ENCODE results near the gene KCTD15.
A peak's percentile ranks its signal among the peaks of the same experiment; 100 is the strongest.

Gene KCTD15

DNA sequence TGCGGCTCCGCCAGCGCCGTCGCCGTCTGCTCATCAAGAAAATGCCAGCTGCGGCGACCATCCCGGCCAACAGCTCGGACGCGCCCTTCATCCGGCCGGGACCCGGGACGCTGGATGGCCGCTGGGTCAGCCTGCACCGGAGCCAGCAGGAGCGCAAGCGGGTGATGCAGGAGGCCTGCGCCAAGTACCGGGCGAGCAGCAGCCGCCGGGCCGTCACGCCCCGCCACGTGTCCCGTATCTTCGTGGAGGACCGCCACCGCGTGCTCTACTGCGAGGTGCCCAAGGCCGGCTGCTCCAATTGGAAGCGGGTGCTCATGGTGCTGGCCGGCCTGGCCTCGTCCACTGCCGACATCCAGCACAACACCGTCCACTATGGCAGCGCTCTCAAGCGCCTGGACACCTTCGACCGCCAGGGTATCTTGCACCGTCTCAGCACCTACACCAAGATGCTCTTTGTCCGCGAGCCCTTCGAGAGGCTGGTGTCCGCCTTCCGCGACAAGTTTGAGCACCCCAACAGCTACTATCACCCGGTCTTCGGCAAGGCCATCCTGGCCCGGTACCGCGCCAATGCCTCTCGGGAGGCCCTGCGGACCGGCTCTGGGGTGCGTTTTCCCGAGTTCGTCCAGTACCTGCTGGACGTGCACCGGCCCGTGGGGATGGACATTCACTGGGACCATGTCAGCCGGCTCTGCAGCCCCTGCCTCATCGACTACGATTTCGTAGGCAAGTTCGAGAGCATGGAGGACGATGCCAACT is 24.4 kb upstream of the KCTD15 start:
- DNase-seq: no peak

DNA sequence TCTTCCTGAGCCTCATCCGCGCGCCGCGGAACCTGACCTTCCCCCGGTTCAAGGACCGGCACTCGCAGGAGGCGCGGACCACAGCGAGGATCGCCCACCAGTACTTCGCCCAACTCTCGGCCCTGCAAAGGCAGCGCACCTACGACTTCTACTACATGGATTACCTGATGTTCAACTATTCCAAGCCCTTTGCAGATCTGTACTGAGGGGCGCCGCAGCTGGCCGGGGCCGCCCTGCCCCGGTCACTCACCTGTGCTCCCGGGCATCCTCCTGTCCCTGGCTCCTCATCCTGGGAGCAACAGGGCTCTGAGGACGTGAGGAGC is 23.9 kb upstream of the KCTD15 start:
- no peak for DNase-seq

DNA sequence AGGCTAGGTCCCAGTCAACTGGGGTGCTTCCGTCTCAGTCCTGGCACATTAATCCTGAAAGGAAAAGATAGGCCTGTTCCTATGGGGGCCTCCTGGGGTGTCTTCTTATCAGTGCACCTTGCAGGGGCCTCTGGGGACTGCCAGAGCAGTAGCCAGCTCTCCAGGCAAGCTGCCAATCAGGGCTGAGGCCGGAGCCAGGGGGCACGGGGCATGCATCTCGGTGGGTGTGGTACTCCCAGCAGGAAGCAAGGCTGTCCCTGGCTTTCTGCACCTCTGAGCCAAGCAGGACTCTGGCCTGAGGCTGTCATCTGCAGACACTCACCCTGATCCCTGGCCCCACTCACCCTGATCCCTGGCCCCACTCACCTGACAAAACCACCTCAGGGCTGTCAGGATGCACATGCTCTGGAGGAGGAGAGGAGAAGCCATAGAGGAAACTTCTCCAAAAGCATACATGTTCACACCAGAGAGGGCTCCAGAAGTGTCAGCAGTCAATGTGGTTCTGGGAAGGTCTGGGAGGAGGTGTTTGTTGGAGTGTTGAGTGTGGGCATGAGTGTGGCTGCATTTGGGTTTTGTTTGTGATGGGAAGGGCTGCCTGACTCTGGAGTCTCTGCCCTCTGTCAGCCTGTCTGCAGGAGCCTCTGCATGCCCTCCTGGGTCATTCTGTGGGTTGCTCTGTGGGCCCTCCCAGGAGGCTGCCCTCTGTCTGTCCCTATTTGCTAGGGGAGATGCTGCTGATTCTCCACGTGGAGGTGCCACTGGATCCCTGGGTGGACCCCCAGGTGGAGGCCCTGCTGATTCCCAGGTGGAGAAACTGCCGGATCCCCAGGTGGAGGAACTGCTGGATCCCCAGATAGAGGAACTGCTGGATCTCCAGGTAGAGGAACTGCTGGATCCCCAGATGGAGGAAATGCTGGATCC is 22.7 kb upstream of the KCTD15 start:
- no peak for DNase-seq

DNA sequence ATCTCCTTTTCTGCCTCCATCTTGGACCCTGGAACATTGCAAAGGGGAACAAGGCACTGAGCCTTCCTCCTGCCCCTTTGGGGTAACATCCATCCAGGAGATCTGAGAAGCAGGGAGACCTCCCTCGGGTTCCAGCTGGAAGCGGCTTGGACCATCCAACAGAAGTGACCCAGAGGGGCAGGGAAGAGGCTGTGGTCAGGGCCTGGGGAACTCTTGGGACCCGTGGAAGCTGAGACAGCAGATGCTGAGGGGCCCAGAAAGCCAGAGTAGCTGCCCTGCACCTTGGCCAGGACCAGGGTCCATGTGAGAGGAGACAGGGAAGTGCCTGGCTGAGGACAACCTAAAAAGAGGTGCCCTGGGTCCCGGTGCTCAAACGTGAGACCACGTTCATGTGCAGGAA is 21.9 kb upstream of the KCTD15 start:
- DNase-seq: no peak

DNA sequence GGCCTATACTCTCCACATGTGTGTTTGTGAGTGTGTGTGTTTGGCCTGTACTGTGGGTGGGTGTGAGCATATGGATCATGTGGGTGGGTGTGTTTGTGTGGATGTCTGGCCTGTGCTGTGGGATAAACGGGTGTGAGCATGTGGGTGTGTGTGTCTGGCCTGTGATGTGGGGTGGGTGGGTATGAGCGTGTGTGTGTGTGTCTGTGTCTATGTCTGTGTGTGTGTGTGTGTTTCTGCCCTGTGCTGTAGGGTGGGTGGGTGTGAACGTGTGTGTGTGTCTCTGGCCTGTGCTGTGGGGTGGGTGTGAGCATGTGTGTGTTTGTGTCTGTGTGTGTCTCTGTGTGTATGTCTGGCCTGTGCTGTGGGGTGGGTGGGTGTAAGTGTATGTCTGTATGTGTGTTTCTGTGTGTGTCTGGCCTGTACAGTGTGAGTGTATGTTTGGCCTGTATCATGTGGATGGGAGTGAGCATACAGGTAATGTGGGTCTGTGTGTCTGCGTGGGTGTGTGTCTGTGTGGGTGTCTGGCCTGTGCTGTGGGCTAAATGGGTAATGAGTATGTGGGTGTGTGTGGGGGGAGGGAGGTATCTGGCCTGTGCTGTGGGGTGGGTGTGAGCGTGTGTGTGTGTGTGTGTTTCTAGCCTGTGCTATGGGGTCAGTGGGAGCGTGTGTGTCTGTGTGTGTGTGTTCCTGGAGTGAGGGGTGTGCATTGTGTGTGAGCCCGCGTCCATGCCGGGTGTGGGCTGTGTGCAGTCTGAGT is 20.8 kb upstream of the KCTD15 start:
- no peak for DNase-seq

DNA sequence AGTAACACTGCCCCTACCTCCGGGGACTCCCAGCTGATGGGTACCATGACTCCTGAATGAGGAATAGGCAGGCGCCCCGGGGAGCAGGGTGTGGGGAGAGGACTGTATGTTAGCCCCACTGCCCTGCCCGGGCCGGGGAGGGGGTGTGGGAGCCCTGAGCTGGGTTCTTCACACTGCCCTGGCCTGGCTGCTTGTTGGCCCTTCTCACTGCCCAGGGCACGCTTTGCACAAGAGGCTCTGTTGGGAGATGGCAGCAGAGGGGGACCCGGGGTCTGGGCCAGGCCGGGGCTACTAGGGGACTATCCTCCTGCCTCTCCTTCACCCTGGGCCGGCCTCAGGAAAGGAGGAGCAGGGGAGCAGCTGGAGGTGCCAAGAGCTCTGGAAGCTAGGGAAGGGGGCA is 19.3 kb upstream of the KCTD15 start:
- no peak for DNase-seq

DNA sequence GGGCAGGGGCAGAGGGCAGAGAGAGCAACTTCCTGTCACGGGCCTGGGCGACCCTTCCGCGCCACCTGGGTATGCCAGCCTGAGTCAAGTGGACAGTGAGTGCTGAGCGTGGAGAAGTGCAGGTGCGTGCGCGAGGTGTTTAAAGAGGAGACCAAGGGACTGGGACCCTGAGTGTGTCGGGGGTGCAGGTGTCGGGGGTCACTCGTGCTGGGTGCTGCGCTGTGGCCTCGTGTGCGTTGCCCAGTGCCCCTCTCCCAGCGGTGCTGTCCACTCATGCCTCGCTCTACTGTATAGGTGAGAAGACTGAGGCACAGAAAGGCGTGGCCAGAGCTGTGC is 18.9 kb upstream of the KCTD15 start:
- DNase-seq: no peak

DNA sequence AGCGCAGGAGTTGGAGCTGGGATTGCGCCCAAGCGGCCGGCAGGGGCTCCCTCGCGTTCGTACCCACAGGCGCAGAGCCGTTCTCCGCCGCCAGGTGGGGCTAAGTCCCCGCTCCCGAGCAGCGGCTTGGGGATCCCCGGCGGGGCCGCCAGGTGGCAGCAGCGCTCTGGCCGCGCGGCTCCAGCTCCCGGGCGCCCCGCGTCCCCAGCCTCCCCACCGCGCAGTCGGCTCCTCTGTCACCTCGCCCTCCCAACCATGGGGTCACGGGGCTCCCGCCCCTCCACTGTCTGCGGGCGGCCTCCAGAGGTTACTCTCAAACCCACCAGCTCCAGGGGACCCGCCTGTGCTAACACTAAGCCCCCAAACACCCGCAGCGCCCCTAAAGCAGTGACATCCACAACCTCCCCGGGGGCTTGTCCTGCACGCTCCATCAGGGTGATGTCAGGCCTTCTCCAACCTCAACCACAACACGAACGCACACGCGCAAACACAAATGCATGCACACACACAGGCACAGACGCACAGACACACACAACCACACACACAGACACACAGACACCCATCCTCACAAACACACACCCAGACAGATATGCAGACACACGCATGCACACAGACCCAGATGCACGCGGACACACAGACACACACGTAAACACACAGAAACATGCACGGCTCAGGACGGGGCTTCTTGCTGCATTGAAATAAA is 18.4 kb upstream of the KCTD15 start:
- DNase-seq: peak; percentile 64

DNA sequence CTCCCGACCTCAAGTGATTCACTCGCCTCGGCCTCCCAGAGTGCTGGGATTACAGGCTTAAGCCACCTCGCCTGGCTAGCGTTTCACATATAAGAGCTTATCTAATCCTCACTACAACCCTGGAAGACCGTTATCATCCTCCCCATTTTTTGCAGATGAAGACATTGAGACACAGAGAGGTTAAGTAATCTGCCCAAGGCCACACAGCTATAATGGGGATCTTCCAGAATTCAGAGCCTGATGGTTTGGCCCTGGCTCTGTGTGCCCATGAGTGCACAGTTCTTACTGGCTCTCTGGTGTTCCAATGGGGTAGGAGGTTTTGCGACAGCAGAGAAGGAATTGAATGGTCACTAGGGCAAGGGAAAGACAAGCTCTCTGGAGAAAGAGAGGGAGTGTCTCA is 16.8 kb upstream of the KCTD15 start:
- no peak for DNase-seq

DNA sequence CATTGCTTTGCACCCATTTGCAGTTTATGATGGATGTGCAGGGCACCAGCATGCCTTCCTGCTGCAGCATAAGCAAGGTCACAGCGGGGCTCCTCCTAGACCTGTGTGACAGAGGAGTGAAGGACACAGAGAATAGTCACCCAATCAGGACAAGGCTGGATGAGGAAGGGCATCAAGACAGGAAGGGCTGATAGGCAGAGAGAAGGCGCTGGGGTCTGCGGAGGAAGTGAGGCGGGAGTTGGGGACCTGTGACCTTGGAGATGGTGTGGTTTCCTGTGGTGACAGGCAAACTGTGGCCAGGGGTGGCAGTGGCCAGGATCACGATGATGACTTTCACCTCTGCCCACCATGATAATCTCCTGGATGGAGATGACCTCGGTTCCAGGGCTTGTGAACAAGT is 16.4 kb upstream of the KCTD15 start:
- no peak for DNase-seq

DNA sequence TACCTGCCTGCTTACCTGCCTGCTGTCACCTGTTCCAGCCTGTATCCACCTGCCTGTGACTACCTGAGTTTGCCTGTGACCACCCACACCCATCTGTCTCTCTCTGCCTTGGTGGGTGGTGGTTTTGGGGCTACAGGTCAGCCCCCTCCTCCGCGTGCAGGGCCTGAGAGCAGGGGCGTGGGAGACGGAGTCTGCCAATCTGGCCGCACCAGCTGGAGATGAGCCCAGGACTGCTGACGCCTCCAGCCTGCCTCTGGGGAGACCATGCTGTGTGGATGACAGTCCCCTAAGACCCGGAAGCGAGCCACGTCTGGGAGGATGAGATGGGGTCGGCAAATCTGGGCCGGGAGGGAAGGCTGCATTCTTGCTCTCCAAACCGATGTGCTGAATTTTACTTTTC is 15.9 kb upstream of the KCTD15 start:
- DNase-seq: no peak

DNA sequence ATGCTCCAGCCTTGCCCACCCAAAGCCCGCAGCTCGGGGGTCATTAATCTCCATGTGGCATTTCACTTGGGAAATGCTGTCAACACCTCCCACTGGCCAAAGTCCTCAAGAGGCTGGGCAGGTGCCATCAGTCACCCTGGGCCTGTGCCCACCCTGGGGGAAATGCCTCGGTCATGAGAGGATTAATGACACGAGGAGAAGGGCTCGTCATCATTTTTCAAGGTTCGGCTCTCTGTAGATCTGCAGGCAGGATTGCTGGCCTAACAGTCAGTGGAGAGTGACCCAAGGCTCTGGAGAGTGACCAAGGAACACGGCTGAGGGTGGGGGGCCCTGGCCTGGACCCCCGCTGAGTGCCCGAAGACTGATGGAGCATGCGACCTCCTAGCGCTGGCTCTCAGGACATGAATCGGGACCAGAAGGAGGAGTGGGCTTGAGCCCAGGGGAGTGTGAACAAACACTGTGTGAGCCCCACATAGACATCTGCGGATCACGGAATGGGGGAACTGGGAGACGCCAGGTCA is 15.2 kb upstream of the KCTD15 start:
- DNase-seq: no peak

DNA sequence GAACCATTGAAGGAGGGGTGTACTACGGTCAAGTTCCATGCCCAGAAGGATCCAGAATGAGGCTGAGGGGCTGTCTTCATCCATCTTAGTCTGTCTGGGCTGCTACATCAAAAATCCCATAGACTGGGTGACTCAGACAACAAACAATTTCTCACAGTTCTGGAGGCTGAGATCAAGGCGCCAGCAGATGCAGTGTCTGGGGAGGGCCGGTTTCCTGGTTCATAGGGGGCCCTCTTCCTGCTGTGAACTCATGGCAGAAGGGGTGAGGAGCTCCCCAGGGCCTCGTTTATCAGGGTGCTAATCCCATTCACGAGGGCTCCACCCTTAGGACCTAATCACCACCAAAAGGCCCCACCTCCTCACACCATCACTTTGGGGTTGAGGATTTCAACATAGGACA is 14.7 kb upstream of the KCTD15 start:
- no peak for DNase-seq

DNA sequence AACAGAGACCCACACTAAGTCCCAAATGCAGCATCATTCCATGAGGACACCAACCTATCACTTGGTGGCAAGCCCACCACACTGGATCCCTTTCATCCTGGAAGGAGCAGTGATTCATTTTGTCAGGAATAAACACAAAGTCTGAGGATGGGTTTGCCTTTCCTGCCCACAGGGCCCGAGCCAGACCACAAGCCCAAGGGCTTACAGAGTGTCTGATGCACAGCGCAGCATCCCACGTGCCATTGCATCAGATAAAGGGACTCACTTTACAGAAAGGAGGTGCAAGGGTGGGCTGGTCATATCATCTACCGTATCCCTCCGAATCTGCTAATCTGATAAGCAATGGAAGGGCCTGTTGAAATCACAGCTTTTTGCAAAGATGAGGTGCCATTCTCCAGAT is 12.2 kb upstream of the KCTD15 start:
- no peak for DNase-seq

DNA sequence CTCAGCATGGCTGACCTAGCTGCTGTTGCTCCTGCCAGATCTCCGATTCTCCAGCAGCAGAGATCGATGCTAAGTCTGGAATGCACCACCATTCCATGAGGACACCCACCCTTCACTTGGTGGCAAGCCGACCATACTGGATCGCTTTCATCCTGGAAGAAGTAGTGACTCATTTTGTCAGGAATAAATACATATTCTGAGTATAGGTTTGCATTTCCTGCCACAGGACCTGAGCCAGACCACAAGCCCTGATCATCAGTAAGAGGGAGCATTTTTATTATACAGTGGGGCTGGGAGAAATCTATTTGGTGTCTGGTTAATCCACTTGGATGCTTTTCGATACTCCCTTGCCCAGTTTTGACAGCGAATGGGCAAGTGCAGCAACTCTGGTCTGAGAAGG is 10.9 kb upstream of the KCTD15 start:
- no peak for DNase-seq

DNA sequence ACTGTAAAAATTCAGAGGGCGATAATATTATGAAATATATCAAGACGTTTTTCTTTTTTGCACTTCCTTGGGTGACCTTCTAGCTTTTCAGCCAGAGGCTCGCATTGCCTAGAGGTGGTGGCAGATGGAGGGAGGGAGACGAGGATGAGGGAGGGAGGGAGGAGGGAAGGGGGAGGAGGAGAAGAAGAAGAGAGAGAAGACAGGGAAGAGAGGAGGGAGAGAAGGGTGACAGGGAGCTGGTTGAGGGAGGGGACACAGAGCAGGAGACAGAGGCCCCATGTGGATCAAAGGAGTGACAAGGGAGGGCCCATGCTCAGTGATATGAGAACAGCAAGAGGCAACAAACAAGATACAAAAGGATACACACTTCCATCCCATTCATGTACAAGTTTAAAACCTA is 8.0 kb upstream of the KCTD15 start:
- DNase-seq: no peak

DNA sequence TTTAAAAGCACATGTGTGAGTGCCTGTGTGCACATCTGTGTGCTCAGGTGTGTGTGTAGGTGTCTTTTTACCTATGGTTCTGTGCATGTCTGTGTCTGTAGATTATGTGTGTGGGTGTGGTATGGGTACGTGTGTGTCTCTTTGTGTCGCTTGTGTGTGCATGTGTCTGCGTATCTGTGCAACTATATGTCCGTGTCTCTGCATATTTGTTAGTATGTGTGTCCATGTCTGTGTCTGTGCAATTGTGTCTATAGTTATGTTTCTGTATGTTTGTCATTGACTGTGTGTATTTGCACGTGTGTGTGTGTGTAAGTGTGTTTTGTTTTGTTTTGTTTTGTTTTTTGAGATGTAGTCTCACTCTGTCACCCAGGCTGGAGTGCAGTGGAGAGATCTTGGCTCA is 7.3 kb upstream of the KCTD15 start:
- no peak for DNase-seq

DNA sequence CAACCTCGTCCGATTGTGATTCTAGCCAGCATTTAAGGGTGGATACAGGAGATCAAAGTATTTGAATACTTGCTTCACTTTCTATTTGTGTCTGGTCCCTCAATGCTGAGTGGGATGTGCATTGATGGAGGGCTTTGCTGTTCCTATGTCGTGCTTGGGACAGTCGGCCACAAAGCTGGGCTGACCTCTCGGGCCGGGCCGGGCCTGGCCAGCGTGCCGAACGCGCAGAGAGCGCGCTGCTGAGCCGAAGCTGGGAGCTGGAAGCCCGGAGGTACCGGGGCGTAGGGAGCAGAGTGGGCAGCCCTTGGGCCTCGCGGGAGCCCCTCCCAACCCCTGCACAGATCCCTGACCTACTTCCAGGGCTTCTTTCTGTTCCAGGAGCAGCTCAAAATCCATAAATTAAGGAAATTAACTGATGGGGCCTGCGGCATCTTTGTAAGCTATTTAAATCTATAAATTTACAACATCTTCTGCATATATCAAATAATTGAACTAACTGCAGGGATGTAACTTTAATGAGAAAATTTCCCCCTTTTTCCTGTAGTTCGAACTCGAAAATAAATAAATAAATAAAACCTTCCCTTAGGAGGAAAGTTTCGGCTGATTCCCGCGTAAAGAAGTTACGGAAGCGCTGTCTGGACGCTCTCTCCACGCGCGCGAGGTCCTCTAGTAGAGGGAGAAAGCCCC is 1.8 kb upstream of the KCTD15 start:
- no peak for DNase-seq

DNA sequence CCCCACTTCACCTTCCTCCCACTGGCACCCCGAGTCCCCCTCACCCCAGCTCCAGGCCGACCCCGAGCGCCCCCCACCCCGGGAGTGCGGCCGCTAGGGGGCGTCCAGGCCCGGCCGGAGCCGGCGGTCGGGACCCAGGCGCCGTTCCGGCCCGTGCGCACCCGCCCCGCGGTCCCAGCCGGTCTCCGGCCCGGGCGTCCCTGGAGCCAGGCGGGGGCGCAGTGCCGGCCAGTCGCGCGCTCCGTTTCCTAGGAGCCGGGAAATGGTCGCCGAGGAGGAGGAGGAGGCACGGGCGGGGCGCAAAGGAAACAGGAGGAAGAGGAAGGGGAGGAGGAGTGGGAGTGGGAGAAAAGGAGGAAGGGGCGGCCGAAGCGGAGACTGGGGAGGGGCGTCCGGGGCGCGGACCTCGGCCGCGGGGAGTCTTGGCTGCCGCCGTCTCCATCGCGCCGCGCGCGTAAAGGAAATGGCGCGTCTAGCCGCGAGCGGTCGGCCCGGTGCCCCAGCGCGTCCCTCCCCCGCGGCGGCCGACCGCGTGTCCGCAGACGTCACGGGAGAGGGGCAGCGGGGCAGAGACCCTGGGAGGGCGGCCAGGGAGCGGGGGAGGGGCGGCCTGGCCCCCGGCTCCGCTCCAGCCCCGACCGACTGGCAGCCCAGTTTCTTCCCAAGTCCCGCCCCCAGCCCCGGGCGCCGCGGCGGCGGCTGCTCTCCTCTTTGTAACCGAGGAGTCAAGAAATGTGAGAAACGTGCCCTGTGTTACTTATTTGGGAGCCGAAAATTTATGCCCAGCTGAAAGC is 1.1 kb upstream of the KCTD15 start:
- DNase-seq: peak; percentile 77

DNA sequence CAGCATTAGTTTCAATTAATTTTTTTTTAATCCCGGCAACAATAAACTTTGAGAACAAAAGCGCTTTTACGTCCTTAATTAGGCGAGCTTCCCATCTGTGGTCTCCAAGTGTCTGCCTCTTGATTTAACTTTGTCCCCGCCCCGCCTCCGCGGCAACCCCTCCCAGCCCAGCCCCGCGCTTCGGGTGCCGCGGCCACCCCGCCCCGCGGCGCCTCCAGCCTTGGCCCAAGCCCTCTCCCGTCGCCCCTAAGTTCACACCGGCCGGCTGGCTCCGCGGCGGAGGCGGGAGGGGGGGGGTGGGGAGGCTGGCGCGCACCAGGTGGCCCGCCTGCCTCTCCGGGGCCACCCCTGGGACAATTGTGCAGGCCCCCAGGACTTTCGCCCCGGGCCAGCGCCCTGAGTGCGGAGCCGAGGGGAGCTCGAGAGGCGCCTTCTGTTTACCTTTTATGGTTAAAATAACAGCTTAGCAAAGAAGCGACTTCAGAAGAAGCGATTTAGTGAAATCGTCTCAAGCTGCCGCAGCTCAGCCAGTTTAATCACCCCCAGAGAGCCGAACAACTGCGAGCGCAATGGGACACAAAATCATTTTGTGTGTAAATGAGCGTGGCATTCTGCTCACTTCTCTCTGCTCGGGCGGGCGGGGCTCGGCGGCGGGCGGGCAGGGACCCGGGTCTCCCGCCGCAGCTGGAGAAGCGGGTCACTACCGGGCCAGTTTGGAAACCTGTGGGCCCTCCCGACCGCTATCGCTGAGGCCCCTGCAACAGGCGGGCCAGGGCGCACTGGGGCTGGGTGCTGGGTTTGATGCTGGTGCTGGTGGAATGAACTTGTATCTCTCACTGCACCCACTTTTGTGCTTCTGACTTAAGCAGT is 1.4 kb downstream of the KCTD15 start:
- no peak for DNase-seq
